RPMI8226 (cell line): ENCODE data around the gene RFWD3.
A peak's percentile ranks its signal among the peaks of the same experiment; 100 is the strongest.
"Not testable (repeated sequence)": the region's sequence is repeated elsewhere in the genome, so short reads cannot be mapped to it uniquely, and the experiment has no call there.

Experiments
- DNase-seq: peaks from one replicate; pipeline ENCODE4 v3.0.0-alpha.2; 2015

Gene RFWD3, protein sequence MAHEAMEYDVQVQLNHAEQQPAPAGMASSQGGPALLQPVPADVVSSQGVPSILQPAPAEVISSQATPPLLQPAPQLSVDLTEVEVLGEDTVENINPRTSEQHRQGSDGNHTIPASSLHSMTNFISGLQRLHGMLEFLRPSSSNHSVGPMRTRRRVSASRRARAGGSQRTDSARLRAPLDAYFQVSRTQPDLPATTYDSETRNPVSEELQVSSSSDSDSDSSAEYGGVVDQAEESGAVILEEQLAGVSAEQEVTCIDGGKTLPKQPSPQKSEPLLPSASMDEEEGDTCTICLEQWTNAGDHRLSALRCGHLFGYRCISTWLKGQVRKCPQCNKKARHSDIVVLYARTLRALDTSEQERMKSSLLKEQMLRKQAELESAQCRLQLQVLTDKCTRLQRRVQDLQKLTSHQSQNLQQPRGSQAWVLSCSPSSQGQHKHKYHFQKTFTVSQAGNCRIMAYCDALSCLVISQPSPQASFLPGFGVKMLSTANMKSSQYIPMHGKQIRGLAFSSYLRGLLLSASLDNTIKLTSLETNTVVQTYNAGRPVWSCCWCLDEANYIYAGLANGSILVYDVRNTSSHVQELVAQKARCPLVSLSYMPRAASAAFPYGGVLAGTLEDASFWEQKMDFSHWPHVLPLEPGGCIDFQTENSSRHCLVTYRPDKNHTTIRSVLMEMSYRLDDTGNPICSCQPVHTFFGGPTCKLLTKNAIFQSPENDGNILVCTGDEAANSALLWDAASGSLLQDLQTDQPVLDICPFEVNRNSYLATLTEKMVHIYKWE

DNA sequence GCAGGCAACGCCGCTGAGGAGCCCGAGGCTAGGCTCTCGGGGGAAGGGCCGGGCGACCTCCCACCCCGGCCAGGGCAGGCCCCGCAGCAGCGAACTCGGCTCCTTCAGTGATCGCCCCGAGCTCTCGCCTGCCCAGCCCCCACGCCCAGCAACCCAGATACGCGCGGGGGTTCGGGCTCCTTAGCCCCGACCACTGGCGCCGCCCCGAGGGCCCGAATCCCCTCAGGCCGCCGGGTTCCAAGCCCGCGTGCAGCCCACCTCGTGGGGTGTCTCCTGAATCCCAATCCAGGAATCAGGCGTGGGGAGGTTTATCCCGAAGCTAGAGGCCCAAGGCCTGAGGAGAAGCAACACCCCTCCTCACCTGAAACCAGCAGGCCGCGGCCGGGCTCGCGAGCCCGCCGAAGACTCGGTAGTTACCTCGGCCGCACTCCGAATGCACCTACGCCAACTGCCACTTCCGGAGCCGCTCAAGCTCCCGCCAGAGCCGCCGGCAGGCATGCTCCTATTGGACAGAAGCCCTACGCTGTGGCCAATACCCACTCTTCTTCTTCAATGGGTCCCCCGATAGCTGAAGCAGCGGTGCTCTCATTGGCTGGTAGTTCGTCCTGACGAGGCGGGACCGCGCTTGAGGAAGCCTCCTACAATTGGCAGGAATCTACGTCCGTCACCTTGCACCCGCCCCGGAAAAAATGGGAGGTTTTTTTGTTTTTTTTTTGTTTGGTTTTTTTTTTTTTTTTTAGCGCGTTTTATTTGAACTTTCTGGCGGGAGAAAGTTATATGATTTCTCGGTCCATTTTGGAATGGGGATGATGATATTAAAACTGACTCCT is at the start of gene RFWD3:
Gene RFWD3 (minus strand): TSS at position 453 of the 830 bp plus-strand sequence. CDS start 5,428 bp downstream, outside the sequence.
- DNase-seq, result peak; percentile 100

DNA sequence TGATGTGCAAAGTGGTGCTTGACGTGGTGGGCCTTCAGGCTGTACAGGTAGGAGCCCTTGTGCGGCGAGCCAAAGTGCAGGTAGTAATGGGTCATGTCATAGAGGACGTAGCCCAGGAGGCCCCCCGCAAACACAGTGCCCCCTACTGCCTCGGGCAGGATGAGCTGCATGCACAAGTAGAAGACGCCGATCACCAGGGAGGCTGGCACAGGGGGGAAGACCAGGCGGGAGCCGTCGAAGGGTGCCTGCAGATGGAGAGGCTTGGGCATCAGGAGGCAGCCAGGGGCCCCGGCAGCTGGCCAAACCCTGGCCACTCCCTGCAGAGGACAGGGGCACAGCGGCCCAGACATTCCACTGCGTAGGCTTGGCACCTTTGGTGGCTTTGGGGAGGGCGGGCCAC is 49.7 kb upstream of the RFWD3 start:
- no peak for DNase-seq

DNA sequence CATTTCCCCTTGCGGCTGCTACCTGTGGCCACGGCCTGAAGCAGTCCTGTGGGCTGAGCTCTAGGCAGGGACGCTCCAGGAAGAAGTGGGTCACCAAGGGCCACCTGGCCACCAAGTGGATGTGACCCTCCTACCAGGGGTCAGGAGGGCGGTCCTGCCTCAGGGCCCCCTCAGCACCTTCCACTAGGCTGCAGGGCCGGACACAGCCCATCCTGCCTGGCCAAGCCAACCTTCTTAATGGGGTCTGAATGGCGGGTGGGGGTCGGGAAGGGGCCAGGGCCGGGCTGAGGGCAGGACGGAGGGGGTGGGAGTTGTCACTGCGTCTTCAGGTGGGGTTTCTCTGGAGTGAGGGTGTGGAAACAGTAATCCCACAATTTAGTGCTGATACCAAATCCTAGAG is 47.2 kb upstream of the RFWD3 start:
- DNase-seq, result no peak

DNA sequence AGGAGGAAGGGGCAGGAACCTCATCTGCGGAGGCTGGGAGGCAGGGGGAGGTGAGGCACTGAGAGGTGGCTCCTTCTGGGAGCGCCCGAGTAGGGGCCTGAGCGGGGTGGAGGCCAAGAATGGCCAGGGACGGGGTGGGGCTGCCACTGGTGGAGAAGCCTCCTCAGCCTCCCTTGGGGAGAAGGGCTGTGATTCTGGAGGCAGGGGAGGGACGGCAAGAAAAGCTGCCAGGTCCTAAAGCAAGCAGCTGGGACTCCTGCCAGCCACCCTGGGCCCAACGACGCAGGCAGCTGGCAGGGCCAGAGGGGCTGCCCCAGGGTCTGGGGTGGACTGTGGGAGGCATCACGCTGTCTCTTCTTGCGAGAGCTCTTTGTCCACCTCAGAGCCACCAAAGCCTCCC is 46.6 kb upstream of the RFWD3 start:
- peak; percentile 41 for DNase-seq

DNA sequence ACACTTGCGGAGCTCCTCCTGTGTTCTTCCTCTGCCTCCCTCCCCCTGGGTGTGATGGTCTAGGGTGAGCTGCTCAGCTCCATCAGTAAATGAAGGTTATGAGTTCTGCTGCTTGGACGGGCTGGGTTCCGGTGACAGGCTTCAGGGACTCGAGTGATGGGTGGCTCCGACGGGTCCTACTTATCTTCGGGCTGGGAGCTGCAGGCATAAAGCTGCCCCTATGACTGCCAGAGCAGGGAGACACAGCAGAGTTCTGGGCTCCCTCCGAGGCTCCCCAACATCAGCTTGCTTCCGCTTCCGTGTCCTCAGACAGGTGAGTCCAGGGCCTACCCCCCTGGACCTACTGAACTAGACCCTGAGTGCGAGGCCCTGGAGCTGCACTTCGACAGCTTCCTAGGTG is 45.3 kb upstream of the RFWD3 start:
- no peak for DNase-seq

DNA sequence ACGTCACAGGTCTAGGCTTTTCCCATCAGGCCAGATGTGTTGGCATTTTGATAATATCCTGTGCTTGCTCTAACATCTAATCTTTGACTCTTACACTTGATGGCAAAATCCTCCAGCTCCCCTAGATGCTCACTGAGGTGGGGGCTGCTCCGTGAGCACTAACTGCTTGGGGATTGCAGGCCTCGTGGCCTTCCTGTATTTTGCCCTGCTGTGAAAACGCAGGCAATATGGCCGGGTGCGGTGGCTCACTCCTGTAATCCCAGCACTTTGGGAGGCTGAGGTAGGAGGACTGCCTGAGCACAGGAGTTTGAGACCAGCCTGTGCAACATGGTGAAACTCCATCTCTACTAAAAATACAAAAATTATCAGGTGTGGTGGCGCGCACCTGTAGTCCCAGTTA is 43.7 kb upstream of the RFWD3 start:
- no peak for DNase-seq

DNA sequence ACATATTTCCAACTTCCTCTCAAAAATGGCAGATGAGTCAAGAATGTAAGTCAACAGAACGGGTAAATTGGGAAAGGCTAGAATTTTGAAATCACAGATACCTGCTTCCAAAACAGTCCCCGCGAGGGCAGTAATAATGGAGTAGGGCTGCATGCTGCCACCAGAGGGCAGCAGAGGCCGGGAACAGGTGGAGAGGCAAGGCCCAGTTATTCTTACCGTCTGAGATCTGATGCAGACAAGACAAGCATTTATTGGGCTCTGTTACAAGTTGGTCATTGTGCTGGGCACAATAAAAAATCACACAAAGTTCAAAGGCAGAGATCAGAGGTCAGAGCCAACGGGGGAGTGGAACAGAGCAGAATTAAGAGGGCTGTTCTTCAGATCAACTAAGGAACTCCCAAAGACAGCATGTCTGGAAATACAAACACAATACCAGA is 42.8 kb upstream of the RFWD3 start:
- peak; percentile 88 for DNase-seq

DNA sequence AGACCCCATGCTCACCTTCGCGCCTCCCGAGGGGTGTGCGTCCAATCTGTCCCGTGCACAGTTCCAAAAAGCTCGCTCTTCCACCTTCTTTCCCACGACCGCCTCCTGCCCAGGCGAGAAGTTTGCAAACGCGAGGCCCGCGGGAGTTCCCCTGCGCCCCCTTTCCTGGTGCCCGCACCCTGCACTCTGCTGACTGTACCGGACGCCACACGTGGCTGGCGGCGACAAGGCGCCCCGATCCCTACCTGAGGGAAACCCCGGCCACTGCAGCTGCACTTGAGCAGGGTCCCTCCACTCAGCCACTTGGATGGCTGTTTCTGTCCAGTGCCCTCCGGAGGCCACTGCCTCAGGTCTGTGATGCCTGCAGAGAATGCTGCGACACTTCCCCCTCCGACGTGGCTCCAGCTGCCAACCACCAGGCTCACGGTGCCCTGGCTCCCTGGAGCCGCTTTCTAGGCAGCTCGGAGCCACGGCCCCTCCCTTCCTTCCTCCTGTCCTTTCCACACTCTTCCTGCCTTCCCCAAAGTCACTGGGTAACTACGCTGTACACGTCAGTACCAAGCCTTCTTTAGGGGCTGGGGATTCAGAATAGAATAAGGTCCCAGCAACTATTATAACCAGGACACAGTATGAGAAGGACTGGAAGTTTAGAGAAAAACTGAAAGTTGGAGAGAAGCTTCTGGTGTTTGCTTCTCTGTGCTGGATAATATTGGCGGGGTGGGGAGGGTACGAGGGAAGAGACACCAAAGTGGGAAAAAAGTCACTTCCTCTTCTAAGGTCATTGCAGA is 34.0 kb upstream of the RFWD3 start, which contains the start of gene MLKL:
Gene MLKL (minus strand): TSS at position 425 of the 788 bp plus-strand sequence. CDS start 5,105 bp downstream, outside the sequence.
- peak; percentile 80 for DNase-seq

DNA sequence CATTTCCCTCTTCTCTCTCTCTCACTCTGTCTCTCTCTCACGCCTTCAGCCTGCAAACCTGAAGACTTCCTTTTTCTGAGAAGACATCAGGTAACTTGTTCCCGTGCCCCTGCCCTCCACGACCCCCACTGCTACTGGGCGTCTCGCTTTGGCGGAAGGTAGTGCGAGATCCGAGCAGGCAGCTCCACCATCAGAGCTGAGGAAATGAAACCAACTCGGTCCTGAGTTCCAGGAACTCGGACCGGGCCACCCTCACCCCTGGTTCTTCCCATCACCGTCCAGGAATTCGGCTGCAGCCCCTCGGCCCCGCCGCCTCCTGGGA is 33.4 kb upstream of the RFWD3 start:
- DNase-seq, result peak; percentile 54

DNA sequence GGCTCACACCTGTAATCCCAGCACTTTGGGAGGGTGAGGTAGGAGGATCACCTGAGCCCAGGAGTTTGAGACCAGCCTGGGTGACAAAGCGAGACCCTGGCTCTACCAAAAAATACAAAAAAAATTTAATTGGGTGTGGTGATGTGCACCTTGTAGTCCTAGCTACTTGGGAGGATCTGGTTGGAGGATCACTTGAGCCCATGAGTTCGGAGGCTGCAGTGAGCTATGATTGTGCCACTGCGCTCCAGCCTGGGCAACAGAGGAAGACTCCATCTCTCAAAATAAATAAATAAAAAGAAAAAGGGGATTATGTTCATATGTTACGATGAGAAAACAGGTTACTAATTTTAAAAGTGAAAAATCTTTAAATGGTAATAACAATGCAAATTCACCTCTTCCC is 33.0 kb upstream of the RFWD3 start:
- peak; percentile 42 for DNase-seq

DNA sequence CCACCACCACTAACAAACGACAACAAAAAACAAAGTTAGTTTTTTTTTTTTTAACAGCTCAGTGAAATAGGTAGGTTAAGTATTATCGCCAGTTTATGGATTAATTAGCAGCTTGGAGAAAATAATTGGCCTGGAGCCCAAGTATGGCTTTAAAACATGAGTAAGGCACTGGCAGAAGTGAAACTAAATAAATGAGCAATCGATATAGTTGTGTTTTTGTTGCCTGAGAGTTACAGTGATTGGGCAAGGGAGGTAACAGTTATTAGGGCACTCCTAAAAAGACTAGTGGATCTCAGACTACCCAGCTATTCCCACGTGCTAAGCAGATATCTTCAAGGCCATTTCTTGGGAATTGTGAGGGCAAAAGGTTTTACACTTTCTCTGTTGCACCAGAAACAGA is 31.5 kb upstream of the RFWD3 start:
- peak; percentile 19 for DNase-seq

DNA sequence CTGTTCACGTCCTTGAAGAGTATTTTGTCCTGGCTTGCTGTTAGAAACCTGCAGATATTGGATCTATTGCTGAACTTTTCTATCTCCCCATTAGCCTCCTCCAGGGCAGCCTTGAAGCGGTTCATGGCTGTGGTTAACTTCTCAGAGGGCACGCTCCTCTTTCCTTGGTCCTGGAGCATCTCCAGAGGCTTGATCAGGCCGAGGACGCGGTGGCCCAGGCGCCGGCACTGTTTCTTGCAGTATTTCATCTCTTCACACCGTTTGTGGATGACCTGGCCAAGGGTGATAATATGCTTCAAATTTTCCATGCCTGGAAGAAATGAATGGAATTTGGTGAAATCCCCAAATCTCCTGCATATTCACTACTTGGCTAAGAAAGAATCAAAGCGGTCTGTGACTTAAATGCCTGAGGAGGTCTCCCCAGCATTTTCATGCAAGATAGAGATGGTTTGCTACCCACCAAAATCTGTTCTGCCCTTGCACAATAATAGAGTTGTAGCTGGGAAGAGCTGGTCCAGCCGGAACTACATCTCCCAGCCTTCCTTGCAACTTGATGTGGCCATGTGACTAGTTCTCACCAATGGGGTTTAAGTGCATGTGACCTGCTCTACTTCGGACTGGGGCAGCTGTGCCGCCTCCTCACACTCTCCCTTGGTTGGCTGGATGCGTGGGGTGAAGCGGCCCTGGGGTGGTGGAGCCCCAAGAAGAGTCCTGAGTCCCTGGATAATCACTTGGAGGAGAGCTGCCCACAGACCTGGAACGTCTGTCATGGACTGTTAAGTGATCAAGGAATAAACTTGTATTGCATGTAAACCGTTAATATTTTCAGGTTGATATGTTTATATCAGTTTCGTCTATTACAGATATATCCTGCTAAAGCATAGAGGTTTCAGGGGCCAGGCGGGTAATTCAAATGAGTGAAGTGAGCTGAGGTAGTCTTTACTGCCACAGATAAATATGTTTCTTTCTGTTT is 29.1 kb upstream of the RFWD3 start:
- DNase-seq, result peak; percentile 71

DNA sequence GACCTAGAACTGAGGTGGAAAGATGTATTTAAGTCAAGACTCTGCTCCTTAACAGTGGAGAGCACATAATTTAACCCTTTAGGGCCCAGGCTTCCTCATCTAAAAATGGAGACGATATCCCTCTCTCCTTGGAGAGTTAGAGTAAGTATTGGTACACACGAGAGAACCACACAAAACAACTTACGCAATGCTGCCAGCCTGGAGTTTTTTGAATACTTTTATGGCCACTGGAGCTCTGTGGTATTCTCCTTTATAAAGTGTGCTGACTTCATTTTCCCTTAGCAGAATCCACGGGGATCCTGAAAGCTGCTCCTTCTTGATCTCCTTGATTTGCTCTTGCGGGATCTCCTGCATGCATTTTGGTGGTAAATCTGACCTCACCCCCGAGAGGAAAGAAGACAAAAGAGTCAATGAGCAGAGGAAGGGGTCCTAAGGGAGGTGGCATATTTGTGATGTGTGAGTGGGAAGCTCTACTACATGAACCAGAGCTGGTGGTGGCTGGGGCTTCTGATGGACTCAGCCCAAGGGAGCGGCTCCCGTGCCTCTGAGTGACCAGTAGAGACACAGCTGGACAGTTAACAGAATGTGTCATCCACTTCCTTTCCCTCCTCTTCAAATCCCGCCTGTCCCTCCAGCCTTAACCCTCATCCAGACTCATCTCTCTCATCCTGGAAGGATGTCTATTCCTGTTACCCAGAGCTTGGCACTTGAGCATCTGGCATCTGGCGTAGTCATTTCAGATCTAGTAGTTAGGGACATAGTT is 24.6 kb upstream of the RFWD3 start:
- DNase-seq, result no peak

DNA sequence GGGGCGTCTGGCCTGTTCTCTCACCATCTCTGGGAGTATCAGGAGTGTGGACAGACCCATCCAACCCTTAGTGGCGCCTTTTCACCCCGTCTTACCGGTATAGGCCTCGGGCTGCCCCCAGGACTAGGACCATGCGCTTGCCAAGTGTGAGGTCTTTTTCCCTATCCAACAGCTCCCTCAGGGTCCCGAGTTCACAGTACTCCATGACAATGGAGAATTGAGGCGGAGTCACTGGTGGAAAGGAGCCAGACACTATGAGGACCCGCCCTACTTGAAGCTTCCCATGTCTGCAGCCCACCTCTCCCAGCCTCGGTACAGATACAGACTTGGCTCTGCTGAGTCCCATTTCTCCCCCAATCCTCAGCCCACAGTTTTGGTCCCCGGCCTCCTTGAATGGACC is 15.9 kb upstream of the RFWD3 start:
- no peak for DNase-seq

DNA sequence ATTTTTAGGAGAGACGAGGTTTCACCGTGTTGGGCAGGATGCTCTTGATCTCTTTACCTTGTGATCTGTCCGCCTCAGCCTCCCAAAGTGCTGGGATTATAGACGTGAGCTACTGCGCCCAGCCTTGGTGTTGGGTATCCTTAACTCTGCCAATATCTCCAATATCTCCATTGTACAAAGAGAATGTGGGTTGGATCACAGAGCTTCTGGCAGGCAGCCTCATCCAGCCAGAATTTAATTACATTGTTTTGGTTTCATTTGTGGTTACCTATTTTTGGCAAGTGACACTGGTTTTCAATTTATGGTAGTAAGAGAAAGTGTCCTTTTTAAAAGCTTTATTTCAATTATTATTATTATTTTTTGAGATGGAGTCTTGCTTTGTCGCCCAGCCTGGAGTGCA is 14.0 kb upstream of the RFWD3 start:
- DNase-seq, result no peak

DNA sequence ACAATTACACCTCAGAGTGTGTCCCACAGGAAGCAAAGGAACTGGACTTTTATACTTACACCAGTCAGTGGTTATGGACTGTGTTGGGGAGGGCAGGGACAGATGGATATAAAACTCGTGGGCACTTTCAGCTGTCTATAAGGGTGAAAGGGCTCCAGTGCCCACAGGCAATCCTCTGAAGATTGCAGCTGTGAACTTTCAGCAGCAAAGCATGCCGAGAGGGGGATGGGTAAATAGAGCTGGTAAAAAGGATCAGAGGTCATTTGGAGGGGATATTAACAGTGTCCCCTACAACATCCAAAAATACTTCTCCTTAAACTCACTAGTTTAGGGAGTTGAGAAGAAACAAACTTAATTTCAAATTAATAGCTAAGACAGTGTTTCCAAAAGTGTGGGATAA is 13.3 kb upstream of the RFWD3 start:
- DNase-seq, result no peak

DNA sequence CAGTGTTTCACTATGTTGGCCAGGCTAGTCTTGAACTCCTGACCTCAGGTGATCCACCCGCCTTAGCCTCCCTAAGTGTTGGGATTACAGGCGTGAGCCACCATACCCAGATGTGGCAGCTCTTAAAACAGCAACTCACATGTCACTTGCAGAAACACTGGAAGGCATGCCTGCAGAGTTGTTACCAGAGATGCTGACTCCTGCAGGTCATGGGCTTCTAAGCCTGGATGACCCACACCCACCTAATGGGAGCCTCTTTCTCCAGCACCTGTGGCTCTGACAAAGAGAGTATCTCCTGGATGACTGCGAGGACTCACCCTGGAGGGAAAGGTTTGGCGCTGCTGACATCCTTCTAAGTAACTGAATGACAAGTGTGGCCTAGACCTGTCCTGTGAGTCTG is 11.2 kb upstream of the RFWD3 start:
- DNase-seq, result no peak

DNA sequence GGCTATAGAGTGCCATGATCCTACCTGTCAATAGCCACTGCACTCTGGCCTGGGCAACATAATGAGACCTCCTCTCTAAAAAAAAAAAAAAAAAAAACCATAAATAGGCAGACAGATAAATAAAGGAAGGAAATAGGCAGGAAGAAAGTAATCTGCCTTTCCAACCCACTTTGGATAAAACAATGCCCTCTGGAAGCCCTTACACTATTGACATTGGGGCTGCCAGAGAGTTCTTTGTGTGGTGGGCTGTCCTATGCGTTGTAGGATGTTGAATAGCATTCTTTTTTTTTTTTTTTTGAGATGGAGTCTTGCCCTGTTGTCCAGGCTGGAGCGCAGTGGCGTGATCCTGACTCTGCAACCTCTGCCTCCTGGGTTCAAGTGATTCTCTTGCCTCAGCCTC is 7.2 kb upstream of the RFWD3 start:
- DNase-seq, result no peak

DNA sequence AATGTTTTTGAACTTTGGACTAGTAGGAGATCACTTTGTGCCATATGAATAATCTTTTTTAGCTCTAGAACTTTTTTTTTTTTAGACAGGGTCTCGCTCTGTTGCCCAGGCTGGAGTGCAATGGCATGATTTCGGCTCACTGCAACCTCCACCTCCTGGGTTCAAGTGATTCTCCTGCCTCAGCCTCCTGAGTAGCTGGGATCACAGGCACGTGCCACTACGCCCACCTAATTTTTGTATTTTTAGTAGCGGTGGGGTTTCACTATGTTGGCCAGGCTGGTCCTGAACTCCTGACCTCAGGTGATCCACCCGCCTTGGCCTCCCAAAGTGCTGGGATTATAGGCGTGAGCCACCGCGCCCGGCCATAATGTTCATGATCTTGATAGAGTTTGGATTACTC is 2.2 kb upstream of the RFWD3 start:
- DNase-seq, result not testable (repeated sequence)

DNA sequence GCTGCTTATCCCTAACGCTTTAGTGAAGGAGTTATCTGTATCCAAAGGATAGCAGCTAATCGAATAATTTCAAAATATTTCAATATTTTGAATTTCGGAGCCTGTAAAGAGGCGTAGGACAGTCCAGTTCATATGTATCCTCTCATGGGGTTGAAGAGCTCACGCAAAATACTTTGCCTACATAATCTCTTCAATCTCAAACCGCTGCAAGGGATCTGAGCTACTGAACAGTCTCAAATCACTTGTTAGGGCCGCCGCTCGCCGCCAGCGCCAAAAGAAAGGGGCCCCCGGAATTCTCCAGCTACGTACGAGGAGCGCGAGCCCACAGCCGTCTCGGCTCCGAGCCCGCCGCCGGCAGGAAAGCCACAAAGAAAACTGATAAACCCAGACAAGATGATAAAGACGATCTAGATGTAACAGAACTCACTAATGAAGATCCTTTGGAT is 601 bp upstream of the RFWD3 start:
- DNase-seq, result peak; percentile 33
